GM12872 (cell line): Measurements from ENCODE around the gene TTC9B.
A peak's percentile ranks its signal among the peaks of the same experiment; 100 is the strongest.

ENCODE experiments used
- CTCF ChIP-seq: IDR thresholded peaks from 3 replicates; pipeline ENCODE4 v1.5.1; 2011; ENCODE audit warnings: low read depth, mild to moderate bottlenecking, low read length, moderate library complexity; ENCODE audit not compliant: insufficient read depth

Gene TTC9B

DNA sequence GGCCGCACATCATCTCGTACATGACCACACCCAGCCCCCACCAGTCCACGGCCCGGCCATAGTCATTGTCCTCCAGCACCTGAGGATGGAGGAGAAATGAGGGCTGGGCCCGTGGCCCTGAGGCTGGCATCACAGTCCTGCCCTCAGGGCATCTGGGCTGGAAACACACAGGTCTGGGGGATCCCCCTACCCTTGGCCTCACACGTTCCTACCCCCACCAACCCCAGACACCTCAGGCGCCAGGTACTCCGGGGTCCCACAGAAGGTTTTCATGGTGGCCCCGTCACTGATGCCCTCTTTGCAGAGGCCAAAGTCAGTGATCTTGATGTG is 17.8 kb upstream of the TTC9B start:
- no peak for TF ChIP-seq CTCF

GRCh38 chr19:40235238-40236025 is 17.2 kb upstream of the TTC9B start:
- peak; percentile 31; the same call in 1 of the 3 replicates for TF ChIP-seq CTCF

GRCh38 chr19:40234429-40235237 is 16.4 kb upstream of the TTC9B start:
- no peak for TF ChIP-seq CTCF

DNA sequence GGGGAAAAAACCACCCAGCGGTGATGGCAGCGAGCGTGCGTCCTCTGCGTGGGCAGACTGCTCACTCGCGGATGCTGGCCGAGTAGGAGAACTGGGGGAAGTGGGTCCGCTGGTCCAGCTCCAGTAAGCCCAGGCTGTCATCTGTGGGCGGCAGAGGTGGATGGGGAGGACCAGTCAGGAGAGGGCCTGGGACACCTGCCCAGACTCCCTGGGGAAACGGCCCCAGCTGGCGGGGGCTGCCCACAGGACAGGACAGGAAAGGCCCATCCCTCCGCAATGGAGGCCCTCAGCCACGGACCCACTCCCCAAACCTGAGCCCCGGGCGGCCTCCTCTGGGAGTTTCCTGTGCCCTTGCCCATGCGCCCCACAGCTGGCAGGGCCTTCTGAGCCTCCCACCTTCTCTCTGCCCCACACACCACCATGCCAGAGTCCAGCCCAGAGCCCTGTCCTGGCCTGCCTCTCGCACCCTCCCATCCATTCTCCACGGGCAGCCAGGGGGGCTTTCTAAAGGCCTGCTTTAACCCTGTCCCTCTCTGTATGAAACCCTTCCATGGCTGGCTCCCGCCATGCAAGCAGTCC is 15.7 kb upstream of the TTC9B start:
- TF ChIP-seq CTCF: no peak

- TF ChIP-seq CTCF: no peak
Observed at GRCh38 chr19:40232949-40233810, 15.0 kb upstream of the TTC9B start.

DNA sequence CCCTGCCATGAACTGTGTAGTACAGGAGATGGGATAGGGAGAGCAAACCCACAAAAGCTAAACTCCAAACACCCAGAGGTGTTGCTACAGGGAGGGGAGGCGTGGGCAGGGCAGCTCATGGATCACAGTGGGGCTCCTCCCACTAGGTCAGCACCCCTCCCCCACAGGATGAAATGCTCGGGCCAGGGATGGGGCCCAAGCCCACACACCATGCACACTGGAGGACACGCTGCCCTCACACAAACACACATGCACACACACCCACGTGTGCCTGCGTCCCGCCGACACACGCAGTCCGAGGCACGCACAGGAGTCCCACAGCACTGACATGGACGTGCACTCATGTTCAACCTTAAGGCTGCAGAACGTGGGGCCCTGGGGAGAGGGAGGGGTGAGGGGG is 14.3 kb upstream of the TTC9B start:
- TF ChIP-seq CTCF: no peak
